HG03196 (cell line): ENCODE data around the gene LGR6.

Experiments used
- ATAC-seq: cut with Tn5 transposase; IDR thresholded peaks from one replicate; pipeline ENCODE4 v1.9.1; 2021; ENCODE audit not compliant: unreplicated experiment

Gene LGR6

GRCh38 chr1:202281316-202282024 lies 87.9 kb downstream of the LGR6 start:
- ATAC-seq = no peak

- no peak for ATAC-seq
Measured at GRCh38 chr1:202282025-202282371, 88.4 kb downstream of the LGR6 start.

GRCh38 chr1:202282596-202283283 lies 89.1 kb downstream of the LGR6 start:
- ATAC-seq = no peak

DNA sequence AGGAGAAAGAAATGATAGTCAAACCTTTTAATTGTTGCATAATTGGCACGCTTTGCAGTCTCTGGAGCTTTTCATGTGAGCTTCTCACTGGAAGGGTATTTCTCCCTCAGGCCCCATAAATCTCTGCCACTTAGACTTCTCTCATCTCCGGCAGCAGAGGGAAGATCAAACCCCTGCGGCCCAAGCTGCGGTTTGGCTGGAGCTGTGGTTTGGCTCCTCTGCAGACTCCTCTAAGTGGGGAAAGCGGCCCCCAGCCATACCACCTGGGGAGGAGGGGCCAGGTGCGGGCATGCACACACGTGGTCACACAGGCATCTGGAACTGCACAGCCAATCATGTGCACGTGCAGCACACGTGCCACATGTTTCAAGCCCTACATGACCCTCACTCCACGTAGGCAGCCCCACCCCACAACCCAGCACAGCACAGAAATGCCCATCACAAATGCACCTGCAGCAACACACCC lies 89.8 kb downstream of the LGR6 start:
- no peak for ATAC-seq

DNA sequence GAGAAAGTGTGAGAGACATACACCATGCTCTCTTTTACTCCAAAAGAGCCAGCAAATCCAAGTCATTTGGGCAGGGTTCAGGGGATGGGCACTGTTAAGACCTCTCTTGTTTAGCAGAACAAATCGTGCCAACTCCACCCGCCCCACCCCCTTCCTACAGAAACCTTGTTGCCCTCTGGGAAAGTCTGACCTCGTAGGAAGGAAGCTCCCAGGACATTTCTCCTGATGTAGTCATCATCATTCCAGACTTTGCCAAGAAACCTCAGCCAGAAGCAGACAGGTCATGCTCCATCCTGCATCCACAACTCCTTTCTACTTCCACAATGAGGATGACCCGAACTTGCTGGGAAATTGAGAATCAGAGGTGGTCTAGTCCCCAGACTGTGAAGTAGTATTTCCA lies 90.4 kb downstream of the LGR6 start:
- ATAC-seq = no peak

- ATAC-seq = no peak
Measured at GRCh38 chr1:202285908-202286307, 92.3 kb downstream of the LGR6 start.

DNA sequence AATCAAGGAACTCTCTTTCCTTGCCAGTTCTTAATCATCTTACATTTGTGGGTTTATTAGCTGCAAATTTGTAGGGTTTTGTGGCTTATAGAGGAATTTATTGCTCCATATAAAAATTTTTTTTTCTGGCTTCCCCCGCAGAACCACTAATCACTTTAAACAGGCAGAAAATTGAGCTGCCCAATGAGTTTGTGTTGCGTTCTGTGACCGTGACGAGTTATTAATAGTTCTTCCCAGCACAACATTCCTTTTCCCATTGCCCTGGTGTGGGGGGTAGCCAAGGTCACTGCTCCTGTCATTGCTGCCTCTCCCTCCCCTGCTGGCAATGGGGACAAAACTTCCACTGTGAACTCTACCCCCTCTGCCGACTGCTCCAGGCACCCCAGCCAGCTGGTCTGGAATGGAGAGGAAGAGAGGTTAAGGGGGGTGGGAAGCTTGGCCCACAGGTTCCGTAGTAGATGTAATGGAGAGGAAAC lies 93.1 kb downstream of the LGR6 start:
- ATAC-seq = no peak

- no peak for ATAC-seq
Measured at GRCh38 chr1:202287196-202287595, 93.6 kb downstream of the LGR6 start.

DNA sequence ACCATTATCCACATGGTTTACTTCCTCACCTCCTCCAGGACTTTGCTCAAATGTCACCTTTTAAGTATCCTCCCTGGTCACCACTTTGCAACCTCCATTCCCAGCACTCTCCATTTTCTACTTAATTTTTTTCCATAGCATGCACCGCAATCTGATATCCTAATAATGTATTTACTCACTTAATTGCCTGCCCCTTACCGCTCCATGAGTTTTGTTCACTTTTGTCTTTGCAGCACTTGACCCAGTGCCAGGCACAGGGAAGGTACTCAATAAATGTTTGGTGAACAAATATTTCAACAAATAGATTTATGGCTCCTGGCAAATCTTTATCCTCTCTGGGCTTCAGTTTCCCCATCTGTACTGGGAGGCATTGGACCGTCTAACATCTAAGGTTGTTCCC lies 94.6 kb downstream of the LGR6 start:
- no peak for ATAC-seq

DNA sequence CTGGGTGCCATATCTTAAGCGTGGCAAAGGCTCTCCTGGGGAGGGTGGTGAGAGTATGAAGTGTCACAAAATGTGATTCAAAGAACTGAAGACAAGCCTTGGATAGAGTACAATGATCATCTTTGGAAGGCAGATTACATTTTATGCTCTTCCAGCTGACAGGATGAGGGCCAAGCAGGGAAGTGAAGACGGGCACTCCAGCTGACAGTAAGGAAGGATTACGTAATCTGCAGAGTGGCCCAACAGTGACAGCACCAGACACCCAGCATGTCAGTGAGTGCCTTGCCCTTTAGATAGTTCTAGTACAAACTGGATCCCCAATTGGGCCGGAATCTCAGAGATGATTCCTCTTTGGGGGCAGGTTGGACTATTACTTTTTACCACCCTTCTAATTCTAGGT lies 95.4 kb downstream of the LGR6 start:
- ATAC-seq = no peak

- no peak for ATAC-seq
Measured at GRCh38 chr1:202291001-202291400, 97.4 kb downstream of the LGR6 start.

DNA sequence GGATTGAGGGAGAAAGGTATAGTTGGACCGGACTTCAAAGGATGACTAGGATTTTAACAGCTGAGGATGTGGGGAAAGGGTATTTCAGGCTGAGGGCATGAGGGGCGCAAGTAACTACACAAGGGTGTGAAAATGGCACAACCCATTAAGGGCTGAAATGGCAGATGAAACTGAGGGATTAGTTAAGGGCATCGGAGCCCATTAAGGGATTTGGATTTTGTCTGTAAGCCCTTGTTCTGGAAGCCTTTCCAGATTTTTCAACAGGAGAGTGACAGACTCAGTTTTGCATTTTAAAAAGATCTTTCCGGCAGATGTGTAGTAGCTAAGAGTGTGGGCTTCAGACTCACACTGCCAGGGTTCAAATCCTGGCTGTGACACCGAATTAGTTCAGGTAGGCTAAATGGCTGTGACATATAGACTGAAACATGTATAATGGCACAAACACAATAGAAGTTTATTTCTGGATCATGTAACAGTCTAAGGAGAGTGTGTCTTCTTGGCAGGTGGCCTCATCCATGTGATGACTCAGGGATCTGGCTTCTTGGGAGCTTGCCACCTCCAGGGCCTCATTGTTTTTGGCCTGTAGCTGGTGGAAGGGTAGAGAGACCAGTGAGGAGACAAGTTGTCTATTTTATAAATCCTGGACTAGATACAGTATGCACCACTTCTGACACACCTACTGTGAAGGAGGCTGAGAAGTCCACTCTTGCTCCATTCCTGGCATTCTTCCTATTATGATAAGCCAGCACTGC lies 98.5 kb downstream of the LGR6 start:
- no peak for ATAC-seq

- ATAC-seq = no peak
Measured at GRCh38 chr1:202292773-202293172, 99.2 kb downstream of the LGR6 start.

GRCh38 chr1:202293569-202293968 lies 100.0 kb downstream of the LGR6 start:
- no peak for ATAC-seq

DNA sequence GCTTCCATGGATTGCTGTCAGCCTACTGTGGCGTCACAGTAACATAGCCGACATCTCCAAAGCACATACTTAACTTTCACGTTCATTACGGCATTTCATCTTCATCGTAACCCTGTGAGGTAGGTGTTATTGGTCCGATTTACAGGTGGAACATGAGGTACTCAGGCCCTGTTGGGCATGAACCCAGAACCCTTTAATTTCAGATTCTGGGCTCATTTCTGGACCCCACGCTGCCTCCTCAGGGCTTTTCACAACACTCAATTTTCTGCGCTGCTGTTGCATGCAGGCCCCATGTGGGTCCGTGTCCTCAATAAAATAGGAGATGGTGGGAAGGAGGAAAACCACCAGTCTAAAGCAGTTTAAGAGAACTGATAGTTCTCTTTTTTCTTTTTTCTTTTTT lies 108.6 kb downstream of the LGR6 start:
- ATAC-seq = no peak

DNA sequence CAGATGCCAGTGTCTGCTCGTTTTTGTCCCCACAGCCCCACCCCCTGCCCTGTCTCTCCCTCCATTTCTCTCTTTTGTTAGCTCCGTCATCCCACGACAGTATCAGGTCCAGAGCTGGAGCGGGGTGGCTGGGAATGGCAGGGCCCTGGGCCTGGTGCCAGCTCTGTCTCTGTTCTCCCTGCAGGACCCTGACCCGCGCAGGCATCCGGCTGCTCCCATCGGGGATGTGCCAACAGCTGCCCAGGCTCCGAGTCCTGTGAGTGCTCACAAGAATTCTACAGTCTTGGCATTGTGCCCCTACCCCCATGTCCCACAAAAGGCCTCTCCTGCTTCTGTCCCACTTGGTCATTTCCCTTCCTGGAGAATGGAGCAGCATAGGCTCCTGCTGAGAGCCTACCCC lies 110.8 kb downstream of the LGR6 start:
- no peak for ATAC-seq

DNA sequence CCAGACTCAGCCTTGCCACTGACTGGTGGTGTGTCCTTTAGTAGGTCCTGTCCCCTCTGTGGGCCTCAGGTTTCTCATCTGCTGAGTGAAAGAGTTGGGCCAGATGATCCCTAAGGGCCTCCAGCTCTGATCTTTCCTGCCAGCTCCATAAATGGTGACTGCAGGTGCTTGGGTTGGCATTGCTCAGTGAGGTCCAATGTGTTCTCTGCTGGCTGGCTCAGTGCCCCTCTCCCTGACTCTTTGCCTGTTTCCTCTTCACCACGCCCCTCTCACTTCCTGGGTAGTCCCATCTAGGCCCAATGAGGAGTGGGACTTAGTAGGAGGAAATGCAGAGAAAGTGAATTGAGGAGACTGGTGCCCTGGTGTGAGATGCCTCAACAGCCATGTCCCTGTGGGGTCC lies 111.6 kb downstream of the LGR6 start:
- no peak for ATAC-seq

GRCh38 chr1:202306535-202307345 lies 113.1 kb downstream of the LGR6 start:
- ATAC-seq = no peak

DNA sequence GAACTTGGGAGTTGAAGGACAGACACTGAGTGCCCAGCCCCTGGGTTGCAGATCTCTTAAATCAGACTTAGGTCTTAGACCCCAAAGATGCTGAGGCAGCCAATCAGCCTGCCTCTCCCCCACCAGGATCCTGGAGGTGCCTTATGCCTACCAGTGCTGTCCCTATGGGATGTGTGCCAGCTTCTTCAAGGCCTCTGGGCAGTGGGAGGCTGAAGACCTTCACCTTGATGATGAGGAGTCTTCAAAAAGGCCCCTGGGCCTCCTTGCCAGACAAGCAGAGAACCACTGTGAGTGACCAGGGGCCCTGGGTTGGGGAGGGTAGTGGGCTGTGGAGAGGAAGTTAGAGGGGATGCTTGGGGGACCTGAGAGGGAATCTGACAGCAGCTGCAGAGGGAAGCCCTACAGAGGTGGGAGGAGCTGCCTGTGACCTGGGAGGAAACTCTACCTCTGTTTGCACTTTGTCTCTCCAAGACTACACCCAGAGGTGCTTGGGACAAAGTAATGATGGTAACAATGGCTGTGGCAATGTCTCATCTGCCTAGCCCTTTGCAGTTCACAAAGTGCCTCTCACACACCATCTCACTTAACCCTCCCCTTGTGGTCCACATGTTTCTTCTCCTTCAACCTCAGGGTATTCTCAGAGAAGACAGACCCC lies 116.6 kb downstream of the LGR6 start:
- ATAC-seq = no peak

- ATAC-seq = no peak
Measured at GRCh38 chr1:202310746-202311145, 117.1 kb downstream of the LGR6 start.
